HG02642 (cell line): ENCODE results near the gene SNRNP48.

Experiments used
- ATAC-seq: cut with Tn5 transposase; IDR thresholded peaks from one replicate; pipeline ENCODE4 v1.9.1; 2021; ENCODE audit warnings: mild to moderate bottlenecking; ENCODE audit not compliant: unreplicated experiment, poor library complexity

Gene SNRNP48

DNA sequence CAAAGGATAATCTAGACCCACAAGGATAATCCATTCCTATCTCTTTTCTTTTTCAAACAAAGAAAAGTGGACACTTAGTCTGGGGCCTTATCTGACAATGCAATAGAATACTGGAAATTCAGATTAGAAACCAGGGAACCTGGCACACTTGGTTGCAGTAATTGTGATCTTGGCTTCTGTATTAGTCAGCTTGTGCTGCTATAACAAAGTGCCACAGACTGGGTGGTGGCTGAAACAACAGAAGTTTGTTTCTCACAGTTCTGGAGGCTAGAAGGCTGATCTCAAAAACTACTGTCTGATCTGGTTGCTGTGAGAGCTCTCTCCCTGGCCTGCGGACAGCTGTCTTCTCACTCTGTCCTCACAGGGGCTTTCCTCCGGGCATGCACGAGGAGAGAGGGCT, 49.4 kb downstream of the SNRNP48 start:
- no peak for ATAC-seq

DNA sequence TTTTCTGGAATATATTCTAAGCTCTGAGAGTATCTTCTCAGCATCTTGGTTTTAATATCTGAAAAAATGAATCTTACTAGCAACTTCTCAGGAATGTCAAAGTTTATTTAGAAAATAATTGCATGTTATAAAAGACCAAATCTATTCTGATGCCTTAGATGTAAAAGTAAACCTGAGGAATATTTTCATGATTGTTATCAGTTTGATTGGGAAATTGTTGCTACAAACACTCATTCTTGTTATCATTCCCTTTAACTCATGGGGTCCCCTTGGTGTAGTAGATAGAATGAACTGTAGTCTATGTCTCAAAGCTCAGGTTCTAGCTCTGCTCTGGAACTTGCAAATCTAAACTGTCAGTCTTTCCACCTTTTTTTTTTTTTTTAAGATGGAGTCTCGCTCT, 50.0 kb downstream of the SNRNP48 start:
- no peak for ATAC-seq

DNA sequence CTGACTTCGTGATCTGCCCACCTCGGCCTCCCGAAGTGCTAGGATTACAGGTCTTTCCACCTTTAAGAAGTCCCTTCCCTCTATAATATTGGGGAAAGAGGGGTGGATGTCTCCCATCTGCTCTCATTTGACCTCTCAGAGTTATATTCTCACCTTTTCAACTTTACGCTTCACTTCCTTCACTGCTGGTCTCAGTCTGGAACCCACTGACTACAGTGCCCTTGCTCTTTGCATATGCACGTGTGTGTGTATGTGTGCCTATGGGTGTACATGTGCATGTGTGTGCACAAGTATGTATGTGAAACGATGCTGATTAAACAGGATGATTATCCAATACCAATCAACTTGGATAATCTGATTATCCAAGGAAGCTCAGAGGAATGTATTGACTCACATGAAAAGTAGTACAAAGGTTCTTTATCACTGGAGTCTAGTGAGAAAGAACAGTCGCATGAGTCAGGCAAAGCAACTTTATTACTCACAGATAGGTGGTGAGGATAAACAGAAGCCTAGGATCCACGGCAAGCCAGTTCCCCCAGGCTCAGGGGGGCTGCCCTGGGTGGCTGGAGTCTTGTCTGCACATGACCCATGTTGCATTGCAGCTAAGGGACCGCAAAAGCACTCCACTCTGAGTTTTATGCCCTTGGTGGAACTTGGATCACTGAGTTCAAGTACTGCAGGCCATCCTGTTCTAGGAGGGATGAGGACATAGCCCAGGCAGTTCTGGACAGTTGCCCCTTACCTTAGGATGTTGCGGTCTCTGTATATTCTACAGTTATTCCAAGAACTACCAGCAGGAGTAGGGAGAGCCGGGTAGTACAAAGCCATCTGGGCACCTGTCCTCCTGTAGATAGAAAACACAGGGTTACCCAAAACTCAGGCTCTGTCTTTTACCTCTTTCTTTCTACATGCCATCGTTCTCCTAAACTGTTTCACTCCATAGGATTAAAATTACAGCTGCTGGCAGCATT, 50.9 kb downstream of the SNRNP48 start:
- ATAC-seq, result no peak

DNA sequence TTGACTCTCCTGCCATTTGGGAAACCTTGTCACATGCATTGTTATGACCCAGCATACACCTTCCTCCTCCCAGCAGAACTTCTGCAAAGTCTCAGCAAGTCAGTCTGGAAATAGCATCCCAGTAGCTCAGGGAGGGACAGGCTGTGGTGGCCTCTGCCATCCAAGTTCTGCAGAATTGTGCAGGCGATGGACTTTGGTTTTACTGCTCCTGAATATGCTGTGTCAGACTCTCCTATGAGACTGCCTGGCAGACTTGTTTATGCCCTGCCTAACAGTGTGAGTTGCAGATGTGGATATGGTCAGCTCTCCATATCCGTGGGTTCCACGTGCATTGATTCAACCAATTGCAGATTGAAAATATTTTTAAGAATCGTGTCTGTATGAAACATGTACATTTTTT, 52.8 kb downstream of the SNRNP48 start:
- no peak for ATAC-seq

GRCh38 chr6:7644417-7644816, 54.4 kb downstream of the SNRNP48 start:
- no peak for ATAC-seq

DNA sequence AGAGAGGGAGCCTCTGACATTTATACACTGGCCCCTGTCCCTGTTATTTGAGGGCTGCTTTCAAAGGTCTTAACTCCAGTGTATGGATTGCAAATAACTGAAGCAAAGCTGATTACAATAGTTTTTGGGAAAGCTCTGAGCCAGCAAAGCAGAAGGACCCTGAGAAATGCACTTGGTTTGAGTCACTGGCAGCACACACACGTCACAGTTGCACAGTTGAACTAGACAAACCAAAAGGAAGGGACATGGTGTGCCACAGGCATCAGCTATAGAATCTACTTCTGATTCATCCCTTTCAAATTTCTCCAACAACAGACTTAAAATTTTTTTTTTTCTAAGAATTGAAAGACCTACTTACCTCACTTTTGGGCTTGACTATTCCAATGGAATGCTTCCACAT, 56.4 kb downstream of the SNRNP48 start:
- ATAC-seq, result no peak

DNA sequence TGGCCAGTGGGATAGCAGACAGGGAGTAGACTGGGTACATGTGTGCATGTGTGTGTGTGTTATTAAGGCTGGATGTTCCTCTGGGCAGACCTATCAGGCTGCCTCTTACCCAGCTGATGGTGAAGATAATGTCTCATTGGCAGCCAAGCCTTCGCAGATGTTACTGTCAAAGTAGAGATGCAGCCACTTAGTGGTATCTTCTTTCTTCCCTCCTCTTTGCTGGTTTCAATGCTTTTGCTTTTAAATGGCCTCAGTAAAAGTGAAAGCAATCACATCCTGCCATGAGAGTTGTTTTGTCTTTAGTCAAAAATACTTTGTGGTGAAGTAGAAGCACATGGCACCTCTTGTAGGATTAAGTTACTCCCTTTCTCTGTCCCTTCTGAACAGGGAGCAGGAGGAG, 57.5 kb downstream of the SNRNP48 start:
- no peak for ATAC-seq

- no peak for ATAC-seq
Measured at GRCh38 chr6:7649037-7649810, 59.2 kb downstream of the SNRNP48 start.

DNA sequence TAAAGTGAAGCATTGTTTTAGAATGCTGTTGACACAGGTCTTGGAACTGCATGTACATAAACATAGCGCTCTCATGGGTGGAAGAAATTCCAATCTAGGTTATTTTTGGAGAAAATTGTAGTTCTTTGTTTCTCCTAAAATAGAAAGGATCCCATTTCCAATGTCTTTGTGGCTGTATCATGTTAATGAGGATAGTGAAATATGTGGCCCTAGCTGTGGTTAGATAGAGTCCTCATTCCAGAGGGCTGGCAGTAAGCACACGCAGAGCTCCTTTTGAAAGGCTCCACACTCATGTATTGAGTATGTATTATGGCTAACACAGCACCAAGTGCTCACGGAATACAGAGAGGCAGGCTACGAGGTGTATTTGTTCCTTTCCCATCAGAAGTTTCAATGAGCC, 60.9 kb downstream of the SNRNP48 start:
- no peak for ATAC-seq

GRCh38 chr6:7652957-7653356, 63.0 kb downstream of the SNRNP48 start:
- no peak for ATAC-seq

- ATAC-seq, result no peak
Measured at GRCh38 chr6:7656355-7656754, 66.4 kb downstream of the SNRNP48 start.

GRCh38 chr6:7658543-7658942, 68.5 kb downstream of the SNRNP48 start:
- no peak for ATAC-seq

GRCh38 chr6:7661364-7661763, 71.4 kb downstream of the SNRNP48 start:
- ATAC-seq, result no peak
